ENCODE data around the gene INPP5A.

Gene INPP5A

GRCh38 chr10:132626019-132626760, 88.6 kb downstream of the INPP5A start:
- no peak for TF ChIP-seq CTCF (IDR thresholded peaks at IDR 0.05; ENCODE audit: control extremely low read depth, extremely low read depth, low read depth, missing control alignments)
- DNase-seq (ENCODE audit: extremely low spot score), result no peak
- ChIA-PET CTCF (interaction anchor here (1.4 kb wide), 1 partner anchor 7 kb away, joined by 5 read pairs; no protein-coding TSS in a partner anchor), POLR2A (interaction anchor here (0.5 kb wide), 1 partner anchor 14 kb away, joined by 6 read pairs; no protein-coding TSS in a partner anchor)

- no peak for TF ChIP-seq CTCF (IDR thresholded peaks at IDR 0.05; ENCODE audit: control extremely low read depth, extremely low read depth, low read depth, missing control alignments)
- DNase-seq (ENCODE audit: extremely low spot score), result no peak
- POLR2A ChIA-PET, result interaction anchor here (0.5 kb wide), 1 partner anchor 15 kb away, joined by 6 read pairs; no protein-coding TSS in a partner anchor
- CTCF ChIA-PET, result interaction anchor here (0.9 kb wide), 1 partner anchor 16 kb away, joined by 3 read pairs; no protein-coding TSS in a partner anchor
Measured at GRCh38 chr10:132626761-132627665, 89.4 kb downstream of the INPP5A start.

- ChIA-PET POLR2A (no interaction called here), CTCF (interaction anchor here (0.9 kb wide), 1 partner anchor 15 kb away, joined by 3 read pairs; no protein-coding TSS in a partner anchor)
- no peak for DNase-seq (ENCODE audit: extremely low spot score)
- no peak for TF ChIP-seq CTCF (IDR thresholded peaks at IDR 0.05; ENCODE audit: control extremely low read depth, extremely low read depth, low read depth, missing control alignments)
Measured at GRCh38 chr10:132627666-132628531, 90.3 kb downstream of the INPP5A start.

GRCh38 chr10:132628966-132629900, 91.6 kb downstream of the INPP5A start:
- ChIA-PET CTCF (no interaction called here), POLR2A (no interaction called here)
- DNase-seq (ENCODE audit: extremely low spot score), result no peak
- TF ChIP-seq CTCF (IDR thresholded peaks at IDR 0.05; ENCODE audit: control extremely low read depth, extremely low read depth, low read depth, missing control alignments), result no peak

GRCh38 chr10:132630156-132630555, 92.6 kb downstream of the INPP5A start:
- no peak for TF ChIP-seq CTCF (IDR thresholded peaks at IDR 0.05; ENCODE audit: control extremely low read depth, extremely low read depth, low read depth, missing control alignments)
- ChIA-PET CTCF (no interaction called here), POLR2A (no interaction called here)
- DNase-seq (ENCODE audit: extremely low spot score), result no peak

All from GM10248 (cell line).